HG03280 (cell line): Measurements from ENCODE around the gene ZBTB32.
"Not testable (repeated sequence)": the region's sequence is repeated elsewhere in the genome, so short reads cannot be mapped to it uniquely, and the experiment has no call there.

Source experiments
- ATAC-seq: cut with Tn5 transposase; IDR thresholded peaks from one replicate; pipeline ENCODE4 v1.9.1; 2021; ENCODE audit warnings: mild to moderate bottlenecking, moderate library complexity; ENCODE audit not compliant: unreplicated experiment

The ZBTB32 gene

DNA sequence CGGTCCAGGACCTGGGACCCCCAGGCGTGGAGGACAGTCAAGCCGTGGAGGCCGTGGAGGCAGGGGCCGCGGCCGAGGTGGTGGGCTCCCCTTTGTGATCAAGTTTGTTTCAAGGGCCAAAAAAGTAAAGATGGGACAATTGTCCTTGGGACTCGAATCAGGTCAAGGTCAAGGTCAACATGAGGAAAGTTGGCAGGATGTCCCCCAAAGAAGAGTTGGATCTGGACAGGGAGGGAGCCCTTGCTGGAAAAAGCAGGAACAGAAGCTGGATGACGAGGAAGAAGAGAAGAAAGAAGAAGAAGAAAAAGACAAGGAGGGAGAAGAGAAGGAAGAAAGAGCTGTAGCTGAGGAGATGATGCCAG lies 15.8 kb downstream of the ZBTB32 start:
- no peak for ATAC-seq

DNA sequence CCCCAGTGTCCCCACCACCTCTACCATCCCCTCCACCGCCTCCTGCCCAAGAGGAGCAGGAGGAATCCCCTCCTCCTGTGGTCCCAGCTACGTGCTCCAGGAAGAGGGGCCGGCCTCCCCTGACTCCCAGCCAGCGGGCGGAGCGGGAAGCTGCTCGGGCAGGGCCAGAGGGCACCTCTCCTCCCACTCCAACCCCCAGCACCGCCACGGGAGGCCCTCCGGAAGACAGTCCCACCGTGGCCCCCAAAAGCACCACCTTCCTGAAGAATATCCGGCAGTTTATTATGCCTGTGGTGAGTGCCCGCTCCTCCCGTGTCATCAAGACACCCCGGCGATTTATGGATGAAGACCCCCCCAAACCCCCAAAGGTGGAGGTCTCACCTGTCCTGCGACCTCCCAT lies 16.3 kb downstream of the ZBTB32 start:
- no peak for ATAC-seq

DNA sequence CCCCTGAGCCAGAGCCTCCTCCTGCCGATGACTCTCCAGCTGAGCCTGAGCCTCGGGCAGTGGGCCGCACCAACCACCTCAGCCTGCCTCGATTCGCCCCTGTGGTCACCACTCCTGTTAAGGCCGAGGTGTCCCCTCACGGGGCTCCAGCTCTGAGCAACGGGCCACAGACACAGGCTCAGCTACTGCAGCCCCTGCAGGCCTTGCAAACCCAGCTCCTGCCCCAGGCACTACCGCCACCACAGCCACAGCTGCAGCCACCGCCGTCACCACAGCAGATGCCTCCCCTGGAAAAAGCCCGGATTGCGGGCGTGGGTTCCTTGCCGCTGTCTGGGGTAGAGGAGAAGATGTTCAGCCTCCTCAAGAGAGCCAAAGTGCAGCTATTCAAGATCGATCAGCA lies 17.0 kb downstream of the ZBTB32 start:
- ATAC-seq = no peak

DNA sequence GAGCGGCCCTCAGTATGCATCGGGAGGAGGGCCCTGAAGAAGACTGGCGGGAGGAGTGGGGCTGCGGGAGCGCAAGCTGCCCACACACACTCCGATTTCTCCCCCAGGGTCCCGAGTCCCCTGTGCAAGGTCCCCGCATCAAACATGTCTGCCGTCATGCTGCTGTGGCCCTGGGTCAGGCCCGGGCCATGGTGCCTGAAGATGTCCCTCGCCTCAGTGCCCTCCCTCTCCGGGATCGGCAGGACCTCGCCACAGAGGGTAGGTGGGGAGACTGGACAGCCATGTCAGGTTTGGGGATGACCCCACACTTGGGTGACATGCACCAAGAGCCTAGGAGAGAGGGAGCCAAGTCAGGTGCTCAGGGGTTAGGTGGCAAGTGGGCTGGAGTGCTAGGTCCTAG lies 18.1 kb downstream of the ZBTB32 start:
- ATAC-seq = no peak

DNA sequence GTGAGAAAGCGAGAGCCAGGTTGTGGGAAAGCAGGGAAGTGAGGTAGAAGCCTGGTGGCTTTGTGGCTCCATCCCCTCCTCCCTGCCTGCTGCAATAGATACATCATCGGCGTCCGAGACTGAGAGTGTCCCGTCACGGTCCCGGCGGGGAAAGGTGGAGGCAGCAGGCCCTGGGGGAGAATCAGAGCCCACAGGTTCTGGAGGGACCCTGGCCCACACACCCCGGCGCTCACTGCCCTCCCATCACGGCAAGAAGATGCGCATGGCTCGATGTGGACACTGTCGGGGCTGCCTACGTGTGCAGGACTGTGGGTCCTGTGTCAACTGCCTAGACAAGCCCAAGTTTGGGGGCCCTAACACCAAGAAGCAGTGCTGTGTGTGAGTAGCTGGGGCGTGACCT lies 18.5 kb downstream of the ZBTB32 start:
- no peak for ATAC-seq

DNA sequence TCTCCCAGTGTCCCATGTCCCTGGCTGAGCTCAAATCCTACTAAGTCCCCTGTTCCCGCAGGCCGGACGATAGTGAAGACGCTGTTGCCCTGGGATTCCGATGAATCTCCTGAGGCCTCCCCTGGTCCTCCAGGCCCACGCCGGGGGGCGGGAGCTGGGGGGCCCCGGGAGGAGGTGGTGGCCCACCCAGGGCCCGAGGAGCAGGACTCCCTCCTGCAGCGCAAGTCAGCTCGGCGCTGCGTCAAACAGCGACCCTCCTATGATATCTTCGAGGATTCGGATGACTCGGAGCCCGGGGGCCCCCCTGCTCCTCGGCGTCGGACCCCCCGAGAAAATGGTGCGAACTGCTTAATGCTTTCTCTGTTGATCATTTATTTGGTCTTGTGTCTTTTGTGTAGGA lies 19.3 kb downstream of the ZBTB32 start:
- ATAC-seq = no peak

DNA sequence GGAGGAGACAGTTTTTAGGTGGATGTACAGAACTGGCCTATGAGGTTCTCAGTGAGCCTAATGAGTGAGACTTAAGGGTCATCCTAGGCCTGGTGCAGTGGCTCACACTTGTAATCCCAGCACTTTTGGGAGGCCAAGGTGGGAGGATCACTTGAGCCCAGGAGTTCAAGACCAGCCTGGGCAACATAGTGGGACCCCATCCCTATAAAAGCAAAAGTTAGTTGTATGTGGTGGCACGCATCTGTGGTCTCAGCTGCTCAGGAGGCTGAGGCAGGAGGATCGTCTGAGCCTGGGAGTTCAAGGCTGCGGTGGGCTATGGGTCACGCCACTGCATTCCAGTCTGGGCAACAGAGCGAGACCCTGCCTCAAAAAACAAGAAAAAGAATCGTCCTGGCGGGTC lies 19.8 kb downstream of the ZBTB32 start:
- not testable (repeated sequence) for ATAC-seq

DNA sequence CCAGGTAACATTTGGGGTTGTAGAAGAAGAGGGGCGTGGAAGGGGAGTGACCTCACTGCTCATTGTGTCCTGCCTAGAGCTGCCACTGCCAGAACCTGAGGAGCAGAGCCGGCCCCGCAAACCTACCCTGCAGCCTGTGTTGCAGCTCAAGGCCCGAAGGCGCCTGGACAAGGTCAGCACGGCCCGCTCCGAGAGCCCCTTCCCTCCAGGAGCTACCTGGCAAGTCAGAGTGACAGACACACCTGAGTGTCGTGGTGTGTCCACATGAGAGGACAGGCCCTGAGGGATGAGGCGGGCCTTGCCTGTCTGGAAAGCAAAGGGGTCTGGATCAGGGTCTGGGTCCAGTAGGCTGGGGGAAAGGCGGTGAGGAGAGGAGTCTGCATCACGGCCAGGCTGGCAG lies 20.2 kb downstream of the ZBTB32 start:
- ATAC-seq = no peak

DNA sequence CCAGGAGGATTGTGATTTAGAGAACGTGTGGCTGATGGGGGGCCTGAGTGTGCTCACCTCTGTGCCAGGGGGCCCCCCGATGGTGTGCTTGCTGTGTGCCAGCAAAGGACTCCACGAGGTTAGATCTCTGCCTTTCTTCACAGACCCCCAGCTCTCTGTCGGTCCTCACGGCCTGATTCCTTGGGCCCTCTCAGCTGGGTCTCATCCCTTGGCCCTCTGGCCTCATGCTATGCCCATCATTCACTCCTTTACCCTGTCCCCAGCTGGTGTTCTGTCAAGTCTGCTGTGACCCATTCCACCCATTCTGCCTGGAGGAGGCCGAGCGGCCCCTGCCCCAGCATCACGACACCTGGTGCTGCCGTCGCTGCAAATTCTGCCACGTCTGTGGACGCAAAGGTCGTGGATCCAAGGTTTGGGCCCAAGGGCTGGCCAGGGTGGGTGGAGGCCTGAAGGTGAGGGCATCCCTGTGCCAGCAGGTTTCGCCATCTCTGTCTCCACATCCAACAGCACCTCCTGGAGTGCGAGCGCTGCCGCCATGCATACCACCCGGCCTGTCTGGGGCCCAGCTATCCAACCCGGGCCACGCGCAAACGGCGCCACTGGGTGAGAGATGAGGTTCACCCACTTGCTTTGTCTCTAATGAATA lies 21.0 kb downstream of the ZBTB32 start:
- ATAC-seq = no peak

DNA sequence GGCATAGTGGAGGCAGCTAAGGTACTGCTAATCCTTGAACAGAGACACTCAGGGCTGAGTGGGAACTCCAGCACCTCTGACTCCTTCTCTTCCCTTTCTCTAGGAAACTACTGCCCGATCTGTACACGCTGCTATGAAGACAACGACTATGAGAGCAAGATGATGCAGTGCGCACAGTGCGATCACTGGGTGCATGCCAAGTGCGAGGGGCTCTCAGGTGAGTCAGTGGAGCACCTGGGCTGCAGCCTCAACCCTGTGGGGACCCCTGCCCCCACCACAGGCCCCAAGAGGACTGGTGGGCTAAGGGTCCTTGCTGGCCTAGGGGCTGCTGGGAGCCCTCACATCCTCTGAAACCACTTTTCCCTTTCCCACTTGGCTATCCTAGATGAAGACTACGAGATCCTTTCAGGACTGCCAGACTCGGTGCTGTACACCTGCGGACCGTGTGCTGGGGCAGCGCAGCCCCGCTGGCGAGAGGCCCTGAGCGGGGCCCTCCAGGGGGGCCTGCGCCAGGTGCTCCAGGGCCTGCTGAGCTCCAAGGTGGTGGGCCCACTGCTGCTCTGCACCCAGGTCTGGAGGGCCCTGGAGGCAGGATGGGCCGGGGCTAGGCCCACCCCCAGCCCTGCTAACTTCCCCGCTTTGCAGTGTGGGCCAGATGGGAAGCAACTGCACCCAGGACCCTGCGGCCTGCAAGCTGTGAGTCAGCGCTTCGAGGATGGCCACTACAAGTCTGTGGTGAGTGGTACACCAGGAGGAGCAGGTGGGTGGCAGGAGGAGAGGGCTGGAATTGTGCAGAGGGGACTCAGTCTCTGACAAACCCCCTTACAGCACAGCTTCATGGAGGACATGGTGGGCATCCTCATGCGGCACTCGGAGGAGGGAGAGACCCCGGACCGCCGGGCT lies 22.9 kb downstream of the ZBTB32 start:
- ATAC-seq = no peak

DNA sequence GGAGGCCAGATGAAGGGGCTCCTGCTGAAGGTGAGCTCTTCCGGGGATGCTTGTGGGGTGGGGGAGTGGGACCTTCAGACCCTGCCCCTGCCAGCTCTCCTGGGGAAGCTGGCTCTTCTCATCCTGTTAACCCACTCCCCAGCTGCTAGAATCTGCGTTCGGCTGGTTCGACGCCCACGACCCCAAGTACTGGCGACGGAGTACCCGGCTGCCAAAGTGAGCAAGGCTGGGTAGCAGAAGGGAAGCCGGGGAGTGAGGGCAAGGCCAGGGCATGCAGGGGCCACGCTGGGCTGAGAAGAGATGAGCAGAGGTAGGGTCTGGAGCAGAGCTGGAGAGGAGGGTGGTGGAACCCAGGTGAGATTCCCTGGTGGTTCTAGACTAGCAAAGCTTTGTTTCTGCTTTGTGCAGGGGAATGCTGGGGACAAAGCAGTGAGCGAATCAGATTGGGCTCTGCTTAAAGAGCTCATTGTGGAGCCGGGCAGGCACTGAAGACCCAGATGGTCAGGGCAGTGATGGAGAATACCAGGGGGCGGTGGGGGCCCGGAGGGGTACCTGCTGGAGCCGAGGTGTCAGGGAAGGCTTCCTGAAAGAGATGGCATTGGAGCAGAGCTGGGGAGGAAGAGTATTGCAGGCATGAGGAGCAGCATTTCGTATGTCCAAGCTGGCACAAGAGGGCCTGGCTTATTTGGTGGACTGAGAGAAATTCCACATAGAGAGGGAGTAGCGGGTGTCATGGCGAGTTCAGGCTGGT lies 23.8 kb downstream of the ZBTB32 start:
- ATAC-seq = no peak

DNA sequence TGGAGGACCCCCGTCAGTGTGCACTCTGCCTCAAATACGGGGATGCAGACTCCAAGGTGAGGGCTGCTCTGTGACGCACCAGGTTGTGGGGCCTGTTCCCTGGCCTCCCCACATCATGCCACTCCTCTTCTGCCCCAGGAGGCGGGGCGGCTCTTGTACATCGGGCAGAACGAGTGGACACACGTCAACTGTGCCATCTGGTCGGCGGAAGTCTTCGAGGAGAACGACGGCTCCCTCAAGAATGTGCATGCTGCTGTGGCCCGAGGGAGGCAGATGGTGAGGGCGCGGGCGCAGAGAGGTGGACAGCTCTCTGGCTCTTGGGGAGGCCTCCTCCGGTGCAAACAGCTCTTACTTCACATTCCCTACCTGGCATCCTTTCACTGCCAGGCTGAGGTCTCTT lies 24.7 kb downstream of the ZBTB32 start:
- ATAC-seq = no peak

DNA sequence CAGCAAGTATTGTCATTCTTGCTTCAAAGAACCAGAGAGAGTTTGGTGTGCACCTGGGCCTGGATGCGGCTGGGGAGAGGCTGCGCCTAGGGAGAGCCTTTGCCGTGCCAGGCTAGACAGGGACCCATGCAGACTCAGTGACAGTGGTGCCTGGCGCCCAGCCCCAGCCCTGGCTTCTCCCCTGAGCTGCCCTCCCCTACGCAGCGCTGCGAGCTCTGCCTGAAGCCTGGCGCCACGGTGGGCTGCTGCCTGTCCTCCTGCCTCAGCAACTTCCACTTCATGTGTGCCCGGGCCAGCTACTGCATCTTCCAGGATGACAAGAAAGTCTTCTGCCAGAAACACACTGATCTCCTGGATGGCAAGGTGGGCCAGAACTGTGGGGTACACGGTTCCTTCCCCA lies 25.4 kb downstream of the ZBTB32 start:
- no peak for ATAC-seq

DNA sequence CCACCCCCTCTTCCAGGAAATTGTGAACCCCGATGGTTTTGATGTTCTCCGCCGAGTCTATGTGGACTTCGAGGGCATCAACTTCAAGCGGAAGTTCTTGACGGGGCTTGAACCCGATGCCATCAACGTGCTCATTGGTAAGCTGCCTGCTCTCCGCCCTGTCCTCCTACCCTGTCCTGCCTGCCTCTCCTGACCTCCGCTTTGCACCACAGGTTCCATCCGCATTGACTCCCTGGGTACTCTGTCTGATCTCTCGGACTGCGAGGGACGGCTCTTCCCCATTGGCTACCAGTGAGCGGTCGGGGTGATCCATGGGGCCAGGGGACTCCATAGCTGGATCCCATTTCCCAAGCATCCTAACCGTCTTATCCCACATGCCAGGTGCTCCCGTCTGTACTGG lies 26.0 kb downstream of the ZBTB32 start:
- ATAC-seq = no peak

DNA sequence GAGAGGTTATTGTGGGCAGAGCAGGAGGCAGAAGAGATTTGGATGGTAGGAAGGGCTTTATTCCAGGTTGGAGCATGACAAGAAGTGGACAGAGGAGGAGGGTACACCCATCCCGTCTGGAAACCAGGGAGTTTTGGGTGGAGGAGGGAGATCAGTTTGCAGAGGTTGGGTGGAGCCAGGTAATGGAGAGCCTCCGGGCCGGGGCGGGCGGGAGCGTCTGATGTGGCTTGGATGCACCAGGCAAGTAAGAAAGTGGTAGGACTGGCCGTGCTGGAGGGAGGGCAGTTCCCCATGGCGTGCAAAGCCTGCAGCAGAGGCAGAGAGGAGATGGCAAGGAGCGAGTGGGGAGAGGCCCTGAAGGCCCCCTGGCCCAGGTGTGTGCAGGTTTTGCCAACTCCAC lies 27.0 kb downstream of the ZBTB32 start:
- ATAC-seq = no peak

DNA sequence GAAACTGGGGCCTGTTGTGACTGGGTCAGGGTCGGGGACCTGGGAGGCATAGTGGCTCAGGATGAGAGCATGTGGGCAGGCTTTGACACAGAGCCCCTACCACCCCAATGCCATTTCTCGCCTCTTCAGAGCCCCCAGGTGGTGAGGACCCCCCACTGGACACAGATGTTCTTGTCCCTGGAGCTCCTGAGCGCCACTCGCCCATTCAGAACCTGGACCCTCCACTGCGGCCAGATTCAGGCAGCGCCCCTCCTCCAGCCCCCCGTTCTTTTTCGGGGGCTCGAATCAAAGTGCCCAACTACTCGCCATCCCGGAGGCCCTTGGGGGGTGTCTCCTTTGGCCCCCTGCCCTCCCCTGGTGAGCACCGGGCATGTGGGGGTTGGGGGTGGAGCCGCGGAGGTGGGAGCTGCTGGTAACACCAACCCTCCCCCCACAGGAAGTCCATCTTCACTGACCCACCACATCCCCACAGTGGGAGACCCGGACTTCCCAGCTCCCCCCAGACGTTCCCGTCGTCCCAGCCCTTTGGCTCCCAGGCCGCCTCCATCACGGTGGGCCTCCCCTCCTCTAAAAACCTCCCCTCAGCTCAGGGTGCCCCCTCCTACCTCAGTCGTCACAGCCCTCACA lies 27.5 kb downstream of the ZBTB32 start:
- no peak for ATAC-seq

DNA sequence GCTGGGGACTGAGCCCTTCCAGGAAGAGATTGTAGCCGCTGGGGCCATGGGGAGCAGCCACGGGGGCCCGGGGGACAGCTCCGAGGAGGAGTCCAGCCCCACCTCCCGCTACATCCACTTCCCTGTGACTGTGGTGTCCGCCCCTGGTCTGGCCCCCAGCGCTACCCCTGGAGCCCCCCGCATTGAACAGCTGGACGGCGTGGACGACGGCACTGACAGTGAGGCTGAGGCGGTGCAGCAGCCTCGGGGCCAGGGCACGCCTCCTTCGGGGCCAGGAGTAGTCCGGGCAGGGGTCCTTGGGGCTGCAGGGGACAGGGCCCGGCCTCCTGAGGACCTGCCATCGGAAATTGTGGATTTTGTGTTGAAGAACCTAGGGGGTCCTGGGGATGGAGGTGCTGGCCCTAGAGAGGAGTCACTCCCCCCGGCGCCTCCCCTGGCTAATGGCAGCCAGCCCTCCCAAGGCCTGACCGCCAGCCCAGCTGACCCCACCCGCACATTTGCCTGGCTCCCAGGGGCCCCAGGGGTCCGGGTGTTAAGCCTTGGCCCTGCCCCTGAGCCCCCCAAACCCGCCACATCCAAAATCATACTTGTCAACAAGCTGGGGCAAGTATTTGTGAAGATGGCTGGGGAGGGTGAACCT lies 28.3 kb downstream of the ZBTB32 start:
- no peak for ATAC-seq

DNA sequence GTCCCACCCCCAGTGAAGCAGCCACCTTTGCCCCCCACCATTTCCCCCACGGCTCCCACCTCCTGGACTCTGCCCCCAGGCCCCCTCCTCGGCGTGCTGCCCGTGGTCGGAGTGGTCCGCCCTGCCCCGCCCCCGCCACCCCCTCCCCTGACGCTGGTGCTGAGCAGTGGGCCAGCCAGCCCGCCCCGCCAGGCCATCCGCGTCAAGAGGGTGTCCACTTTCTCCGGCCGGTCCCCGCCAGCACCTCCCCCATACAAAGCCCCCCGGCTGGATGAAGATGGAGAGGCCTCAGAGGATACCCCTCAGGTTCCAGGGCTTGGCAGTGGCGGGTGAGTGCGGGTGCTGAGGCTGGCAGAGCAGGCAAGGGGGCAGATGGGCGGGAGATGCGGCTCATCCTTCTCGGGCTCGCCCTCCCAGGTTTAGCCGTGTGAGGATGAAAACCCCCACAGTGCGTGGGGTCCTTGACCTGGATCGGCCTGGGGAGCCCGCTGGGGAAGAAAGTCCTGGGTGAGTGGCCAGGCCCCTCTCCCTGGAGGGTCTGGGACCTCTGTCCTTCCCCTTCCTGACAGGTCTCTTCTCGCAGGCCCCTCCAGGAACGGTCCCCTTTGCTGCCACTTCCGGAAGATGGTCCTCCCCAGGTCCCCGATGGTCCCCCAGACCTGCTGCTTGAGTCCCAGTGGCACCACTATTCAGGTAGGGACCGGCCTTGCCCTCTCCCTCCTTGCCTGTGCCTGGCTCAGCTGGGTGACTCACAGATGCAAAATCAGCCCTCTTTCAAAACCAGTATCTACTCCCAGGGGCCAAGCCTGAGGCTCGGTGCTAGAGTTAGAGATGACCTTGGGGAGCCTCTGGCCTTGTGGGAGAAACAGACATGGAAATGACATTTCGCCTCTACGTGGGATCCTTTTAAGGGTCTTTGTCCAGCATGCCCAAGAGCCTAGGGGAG lies 29.1 kb downstream of the ZBTB32 start:
- ATAC-seq = no peak

DNA sequence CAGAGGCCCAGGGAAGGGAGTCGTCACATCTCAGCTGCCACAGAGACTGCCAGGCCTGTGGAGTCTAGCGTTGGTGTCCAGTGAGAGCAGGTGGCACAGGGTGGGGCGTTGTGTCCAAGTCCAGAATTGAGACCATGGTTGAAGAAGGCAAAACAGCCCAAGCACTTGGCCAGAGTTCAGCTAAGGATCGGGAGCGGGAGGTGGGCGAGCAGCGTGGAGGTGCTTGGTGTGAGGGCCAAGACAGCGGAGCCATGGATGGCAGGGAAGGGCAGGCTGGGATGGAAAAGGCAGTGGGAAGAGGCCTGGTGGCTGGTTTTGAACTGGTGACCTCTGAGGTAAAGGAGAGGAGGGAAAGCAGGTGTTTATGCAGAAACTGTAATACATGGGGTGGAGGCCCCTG lies 29.9 kb downstream of the ZBTB32 start:
- no peak for ATAC-seq

DNA sequence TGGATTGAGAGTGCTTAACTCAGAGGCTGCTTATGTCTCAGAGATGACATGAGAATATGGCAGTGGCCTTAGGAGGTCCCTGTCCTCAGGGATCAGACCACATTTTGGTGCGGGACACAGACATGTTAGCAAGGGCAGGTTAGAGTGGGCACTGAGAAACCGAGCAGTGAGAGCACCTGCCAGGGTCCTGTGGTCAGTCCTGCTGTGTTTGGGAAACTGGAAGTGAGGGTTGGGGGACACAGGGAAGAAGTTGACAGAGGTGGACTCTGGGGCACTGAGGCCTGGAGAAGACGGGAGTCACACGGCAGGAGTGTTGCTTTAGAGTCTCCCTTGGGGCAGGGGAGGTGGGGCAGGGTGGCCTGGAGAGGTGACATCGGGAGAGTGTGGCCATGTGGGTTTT lies 30.5 kb downstream of the ZBTB32 start:
- no peak for ATAC-seq
